Calu3 (cell line): ENCODE data around the gene STXBP1. TPM values are rescaled to one million over a fixed set of nuclear protein-coding genes. Genes with fewer than 3 reads are reported as not detected.

Experiments used
- BruUV-seq: library from RNA; stranded (reverse); fragments of 400-500 nt; replicated peaks from 2 replicates; lab custom pipeline; 2021; lab: Mats Ljungman, UMichigan
- CTCF ChIA-PET: fragments of 300-600 bp; sonication (Branson Sonifier 250); formaldehyde crosslinking; loops from one replicate; lab custom pipeline; 2022; ENCODE audit warnings: antibody characterized with exemption; lab: Charles Lee
- DNase-seq: peaks from one replicate; pipeline ENCODE4 v3.0.0; 2022
- H3K27ac Mint-ChIP-seq: one replicate; pipeline ENCODE4 v1.8.0; 2022; ENCODE audit warnings: mixed read lengths; ENCODE audit not compliant: unreplicated experiment
- H3K27me3 Mint-ChIP-seq: one replicate; pipeline ENCODE4 v1.8.0; 2022; ENCODE audit warnings: mixed read lengths; ENCODE audit not compliant: unreplicated experiment
- H3K36me3 Mint-ChIP-seq: one replicate; pipeline ENCODE4 v1.8.0; 2022; ENCODE audit warnings: mild to moderate bottlenecking, moderate library complexity, mixed read lengths; ENCODE audit not compliant: insufficient read depth, unreplicated experiment
- H3K4me1 Mint-ChIP-seq: one replicate; pipeline ENCODE4 v1.8.0; 2022; ENCODE audit warnings: mild to moderate bottlenecking, low read depth, mixed read lengths; ENCODE audit not compliant: unreplicated experiment
- H3K4me3 Mint-ChIP-seq: one replicate; pipeline ENCODE4 v1.8.0; 2022; ENCODE audit warnings: mild to moderate bottlenecking, low read depth, moderate library complexity, mixed read lengths; ENCODE audit not compliant: unreplicated experiment
- H3K9me3 Mint-ChIP-seq: one replicate; pipeline ENCODE4 v1.8.0; 2022; ENCODE audit warnings: low read depth, mixed read lengths; ENCODE audit not compliant: unreplicated experiment
- intact Hi-C: fragments of 100-400 bp; cut with micrococcal nuclease; formaldehyde crosslinking; loops from one replicate; pipeline ENCODE4 v1.10.0; 2022; ENCODE audit not compliant: unreplicated experiment
- total RNA-seq: library from RNA; stranded (reverse); gene quantifications from 2 replicates; pipeline ENCODE4 v1.2.3, GENCODE V29; 2022
- TF ChIP-seq, protein P1 (sequence below): fragments of 200-600 bp; IDR thresholded peaks from one replicate; pipeline ENCODE4 v1.8.0; 2022; ENCODE audit warnings: antibody characterized with exemption; ENCODE audit not compliant: unreplicated experiment

Gene STXBP1
- total RNA-seq, 1 experiment from 2014 or later, result 5.9 TPM

DNA sequence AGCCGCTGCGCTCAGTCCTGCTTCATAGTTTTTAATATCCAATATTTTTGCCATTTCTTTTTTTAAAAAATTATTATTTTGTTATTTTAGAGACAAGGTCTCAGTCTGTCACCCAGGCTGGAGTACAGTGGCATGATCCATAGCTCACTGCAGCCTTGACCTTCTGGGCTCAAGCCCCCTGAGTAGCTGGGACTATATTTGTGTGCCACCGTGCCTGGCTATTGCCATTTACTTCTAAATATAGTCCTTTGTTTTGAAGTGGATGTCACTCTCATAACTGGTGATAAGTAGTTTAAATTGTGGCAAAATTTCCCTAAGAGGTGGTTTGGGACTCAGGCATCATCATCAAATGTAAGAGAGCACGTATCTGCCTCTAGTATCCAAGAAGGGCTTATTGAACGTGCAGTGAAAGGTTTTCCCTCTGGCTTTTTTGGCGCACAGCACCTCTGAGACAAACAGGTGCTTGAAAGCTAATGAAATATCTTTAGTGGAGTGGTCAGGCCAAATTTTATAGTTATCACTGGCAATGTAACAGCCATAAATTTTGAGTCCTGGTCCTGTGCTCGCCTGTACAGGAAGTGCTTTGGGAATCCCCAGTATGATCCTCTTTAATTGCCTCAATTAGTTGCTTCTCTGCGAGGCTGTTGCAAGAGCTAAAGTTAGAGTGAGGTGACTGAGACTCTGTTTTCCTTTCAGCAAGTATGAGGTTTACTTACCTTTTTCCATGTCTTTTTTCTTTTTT lies 14.8 kb downstream of the STXBP1 start:
- TF ChIP-seq, protein P1, sequence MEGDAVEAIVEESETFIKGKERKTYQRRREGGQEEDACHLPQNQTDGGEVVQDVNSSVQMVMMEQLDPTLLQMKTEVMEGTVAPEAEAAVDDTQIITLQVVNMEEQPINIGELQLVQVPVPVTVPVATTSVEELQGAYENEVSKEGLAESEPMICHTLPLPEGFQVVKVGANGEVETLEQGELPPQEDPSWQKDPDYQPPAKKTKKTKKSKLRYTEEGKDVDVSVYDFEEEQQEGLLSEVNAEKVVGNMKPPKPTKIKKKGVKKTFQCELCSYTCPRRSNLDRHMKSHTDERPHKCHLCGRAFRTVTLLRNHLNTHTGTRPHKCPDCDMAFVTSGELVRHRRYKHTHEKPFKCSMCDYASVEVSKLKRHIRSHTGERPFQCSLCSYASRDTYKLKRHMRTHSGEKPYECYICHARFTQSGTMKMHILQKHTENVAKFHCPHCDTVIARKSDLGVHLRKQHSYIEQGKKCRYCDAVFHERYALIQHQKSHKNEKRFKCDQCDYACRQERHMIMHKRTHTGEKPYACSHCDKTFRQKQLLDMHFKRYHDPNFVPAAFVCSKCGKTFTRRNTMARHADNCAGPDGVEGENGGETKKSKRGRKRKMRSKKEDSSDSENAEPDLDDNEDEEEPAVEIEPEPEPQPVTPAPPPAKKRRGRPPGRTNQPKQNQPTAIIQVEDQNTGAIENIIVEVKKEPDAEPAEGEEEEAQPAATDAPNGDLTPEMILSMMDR, result no peak
- intact Hi-C loops, result no loop called here
- CTCF ChIA-PET, result no interaction called here
- Mint-ChIP-seq H3K36me3 (no peaks in the 10 kb centered on the region), H3K27me3 (peaks cover 19% of the 10 kb centered on the region), H3K4me3 (no peak overlapping the region), H3K4me1 (peaks cover 14% of the 10 kb centered on the region), H3K27ac (no peak overlapping the region), H3K9me3 (no peaks in the 10 kb centered on the region)
- DNase-seq, result no peak
- BruUV-seq, result no TSS peak

DNA sequence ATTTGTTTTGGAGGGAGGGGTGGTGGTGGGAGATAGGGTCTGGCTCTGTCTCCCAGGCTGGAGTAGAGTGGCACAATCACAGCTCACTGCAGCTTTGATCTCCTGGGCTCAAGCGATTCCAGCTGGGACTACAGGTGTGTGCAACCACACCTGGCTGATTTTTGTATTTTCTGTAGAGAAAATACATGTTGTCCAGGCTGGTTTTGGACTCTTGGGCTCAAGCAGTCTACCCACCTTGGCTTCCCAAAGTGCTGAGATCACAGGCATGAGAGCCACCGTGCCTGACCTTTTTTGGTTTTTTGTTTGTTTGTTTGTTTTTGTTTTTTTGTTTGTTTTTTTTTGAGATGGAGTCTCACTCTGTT lies 15.4 kb downstream of the STXBP1 start:
- TF ChIP-seq, protein P1, result no peak
- DNase-seq, result no peak
- BruUV-seq, result no TSS peak
- H3K4me3 Mint-ChIP-seq, result no peak overlapping the region
- H3K27ac Mint-ChIP-seq, result no peak overlapping the region
- peaks cover 19% of the 10 kb centered on the region for H3K27me3 Mint-ChIP-seq
- intact Hi-C loops, result no loop called here
- H3K36me3 Mint-ChIP-seq, result no peaks in the 10 kb centered on the region
- CTCF ChIA-PET, result no interaction called here
- peaks cover 14% of the 10 kb centered on the region for H3K4me1 Mint-ChIP-seq
- no peaks in the 10 kb centered on the region for H3K9me3 Mint-ChIP-seq

DNA sequence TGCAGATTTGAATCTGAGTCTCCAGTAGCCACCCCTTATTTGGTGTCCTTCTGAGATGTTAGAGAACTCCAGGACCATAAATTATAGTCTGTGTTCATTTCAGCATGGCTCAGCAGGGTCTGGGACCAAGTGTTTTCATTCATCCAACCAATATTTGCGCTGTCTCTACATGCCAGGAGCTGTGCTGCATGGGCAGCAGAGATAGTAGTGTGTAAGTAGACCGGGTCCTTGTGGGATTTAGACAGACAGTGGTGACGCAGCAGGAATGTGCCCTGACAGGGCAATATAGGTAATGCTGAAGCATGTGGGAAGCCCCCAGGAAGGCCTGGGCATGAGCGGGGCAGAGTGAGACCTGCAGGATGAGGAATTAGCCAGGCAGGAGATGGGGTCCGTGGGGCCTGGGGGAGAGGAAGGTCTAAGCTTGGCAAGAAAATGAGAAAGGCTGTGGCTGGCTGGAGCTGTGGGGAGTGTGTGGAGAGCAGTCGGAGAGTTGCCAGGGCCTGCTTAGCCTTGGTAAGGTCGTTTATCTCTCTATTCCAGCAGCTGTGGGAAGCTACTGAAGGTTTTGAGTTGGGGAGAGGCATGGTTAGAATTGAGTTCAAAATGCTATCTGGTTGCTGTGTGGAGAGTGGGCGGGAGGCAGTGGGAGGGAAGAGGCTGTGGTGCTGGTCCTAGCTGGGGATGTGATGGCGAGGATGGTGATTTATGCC lies 16.8 kb downstream of the STXBP1 start:
- H3K27me3 Mint-ChIP-seq, result peaks cover 19% of the 10 kb centered on the region
- no peak overlapping the region for H3K27ac Mint-ChIP-seq
- no peaks in the 10 kb centered on the region for H3K36me3 Mint-ChIP-seq
- no peak overlapping the region for H3K4me3 Mint-ChIP-seq
- CTCF ChIA-PET, result no interaction called here
- no peak for DNase-seq
- intact Hi-C loops, result no loop called here
- BruUV-seq, result no TSS peak
- H3K9me3 Mint-ChIP-seq, result no peaks in the 10 kb centered on the region
- H3K4me1 Mint-ChIP-seq, result peaks cover 21% of the 10 kb centered on the region
- TF ChIP-seq, protein P1, result no peak

DNA sequence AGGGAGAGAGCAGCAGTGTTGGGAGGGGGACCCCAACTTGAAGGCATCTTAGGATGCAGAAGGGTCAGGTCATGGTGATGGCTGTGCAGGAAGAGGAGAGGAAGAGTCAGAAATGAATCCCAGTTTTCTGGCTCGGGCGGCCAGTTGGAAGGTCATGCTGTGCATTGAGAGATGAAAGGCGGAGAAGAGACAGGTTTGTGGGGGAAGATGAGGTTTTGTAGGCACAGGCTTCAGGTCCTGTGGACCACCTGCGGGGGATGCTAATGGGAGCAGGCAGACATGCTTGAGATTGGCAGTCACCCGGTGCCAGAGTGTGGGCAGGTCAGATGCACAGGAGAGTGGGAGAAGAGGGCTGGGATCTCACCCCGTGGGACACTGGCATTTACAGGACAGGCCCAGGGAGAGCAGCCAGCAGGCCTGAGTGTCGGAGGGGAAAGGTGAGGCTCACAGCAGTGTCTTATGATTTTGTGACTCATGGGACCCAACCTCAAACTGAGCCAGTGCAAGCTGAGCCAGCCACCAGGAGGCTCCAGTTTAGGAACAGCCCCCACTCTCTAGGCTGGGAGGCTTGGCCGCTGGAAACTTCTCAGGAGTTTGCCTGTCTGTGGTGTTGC lies 17.5 kb downstream of the STXBP1 start:
- intact Hi-C loops, result no loop called here
- H3K36me3 Mint-ChIP-seq, result no peaks in the 10 kb centered on the region
- DNase-seq, result no peak
- peaks cover 27% of the 10 kb centered on the region for H3K4me1 Mint-ChIP-seq
- BruUV-seq, result no TSS peak
- H3K27ac Mint-ChIP-seq, result no peak overlapping the region
- H3K27me3 Mint-ChIP-seq, result peaks cover 19% of the 10 kb centered on the region
- TF ChIP-seq, protein P1, result no peak
- H3K4me3 Mint-ChIP-seq, result no peak overlapping the region
- CTCF ChIA-PET, result no interaction called here
- H3K9me3 Mint-ChIP-seq, result no peaks in the 10 kb centered on the region
